HepG2 (cell line): ENCODE measurements around the gene RPL32.

Experiments
- BORCS8-MEF2B ChIP-seq: sonication (generic); formaldehyde crosslinking; IDR thresholded peaks from 2 replicates; pipeline ENCODE4 v1.8.0; 2022; ENCODE audit warnings: mild to moderate bottlenecking, missing genetic modification reagents
- ZNF747 ChIP-seq: sonication (generic); formaldehyde crosslinking; IDR thresholded peaks from 2 replicates; pipeline ENCODE4 v1.8.1; 2023; ENCODE audit warnings: missing genetic modification reagents, mild to moderate bottlenecking, borderline replicate concordance

- TF ChIP-seq ZNF747 (CRISPR knock-in tag) (no peak), BORCS8-MEF2B (CRISPR knock-in tag) (no peak)
These were observed 20.2 kb upstream of the RPL32 start for GRCh38 chr3:12861611-12862010.
